Central memory CD8-positive, alpha-beta T cell (primary cell): Measurements from ENCODE around the gene SLIT3.

Experiments
- ATAC-seq: fragments of 150-1000 bp; cut with Tn5 transposase; replicated peaks from 2 replicates; pipeline ENCODE4 v1.10.0; 2022; ENCODE audit warnings: mild to moderate bottlenecking, moderate FRiP score, moderate number of reproducible peaks; ENCODE audit not compliant: poor library complexity, severe bottlenecking; ENCODE audit errors: extremely low read depth
- DNase-seq, 2 donors: peaks; one replicate each; pipeline ENCODE4 v3.0.0; 2021; ENCODE audit warnings: low spot score in 2 of 2
- H3K27ac Mint-ChIP-seq: one replicate; pipeline ENCODE4 v1.8.0; 2022; ENCODE audit warnings: low read depth, mild to moderate bottlenecking, moderate library complexity, mixed read lengths
- H3K27me3 Mint-ChIP-seq: one replicate; pipeline ENCODE4 v1.8.0; 2022; ENCODE audit warnings: mixed read lengths
- H3K36me3 Mint-ChIP-seq: one replicate; pipeline ENCODE4 v1.8.0; 2022; ENCODE audit warnings: mild to moderate bottlenecking, moderate library complexity, mixed read lengths; ENCODE audit not compliant: insufficient read depth
- H3K4me1 Mint-ChIP-seq: one replicate; pipeline ENCODE4 v1.8.0; 2022; ENCODE audit warnings: mixed read lengths
- H3K4me3 Mint-ChIP-seq: one replicate; pipeline ENCODE4 v1.8.0; 2022; ENCODE audit warnings: mild to moderate bottlenecking, moderate library complexity, mixed read lengths
- H3K9me3 Mint-ChIP-seq: one replicate; pipeline ENCODE4 v1.8.0; 2022; ENCODE audit warnings: mixed read lengths

The SLIT3 gene

GRCh38 chr5:169079697-169080096 lies 221.2 kb downstream of the SLIT3 start:
- no peaks in the 10 kb centered on the region for H3K4me1 Mint-ChIP-seq
- no peak for DNase-seq

DNA sequence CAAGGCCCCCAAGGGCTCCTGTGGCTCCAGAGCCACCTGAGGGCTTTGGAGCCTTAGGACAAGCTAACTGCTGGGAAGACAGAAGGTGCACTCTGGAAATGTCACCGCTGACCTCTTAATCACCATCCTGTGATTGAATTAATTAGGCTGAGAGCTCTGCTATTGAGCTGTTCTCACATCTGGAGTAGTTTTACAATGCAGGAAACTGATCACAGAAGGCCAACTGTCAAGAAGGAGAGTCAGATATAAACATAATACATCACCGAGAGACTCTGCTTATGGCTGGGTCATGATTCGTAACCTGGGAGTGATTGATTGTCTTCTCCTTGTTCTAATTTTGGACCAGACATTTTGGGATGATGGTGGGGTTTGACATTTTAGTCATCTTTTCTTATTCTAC lies 226.1 kb downstream of the SLIT3 start:
- DNase-seq (no peak), ATAC-seq (no peak)
- H3K4me1 Mint-ChIP-seq: no peaks in the 10 kb centered on the region
- no peak overlapping the region for H3K27ac Mint-ChIP-seq
- no peak overlapping the region for H3K4me3 Mint-ChIP-seq
- H3K36me3 Mint-ChIP-seq: no peaks in the 10 kb centered on the region
- H3K27me3 Mint-ChIP-seq: peaks cover 22% of the 10 kb centered on the region
- H3K9me3 Mint-ChIP-seq: no peaks in the 10 kb centered on the region

More at GRCh38 chr5:169079697-169080096, 221.2 kb downstream of the SLIT3 start:
- Mint-ChIP-seq H3K4me3 (no peak overlapping the region), H3K9me3 (no peaks in the 10 kb centered on the region), H3K27me3 (peaks cover 11% of the 10 kb centered on the region), H3K36me3 (no peaks in the 10 kb centered on the region), H3K27ac (no peak overlapping the region)
- ATAC-seq: no peak

DNA sequence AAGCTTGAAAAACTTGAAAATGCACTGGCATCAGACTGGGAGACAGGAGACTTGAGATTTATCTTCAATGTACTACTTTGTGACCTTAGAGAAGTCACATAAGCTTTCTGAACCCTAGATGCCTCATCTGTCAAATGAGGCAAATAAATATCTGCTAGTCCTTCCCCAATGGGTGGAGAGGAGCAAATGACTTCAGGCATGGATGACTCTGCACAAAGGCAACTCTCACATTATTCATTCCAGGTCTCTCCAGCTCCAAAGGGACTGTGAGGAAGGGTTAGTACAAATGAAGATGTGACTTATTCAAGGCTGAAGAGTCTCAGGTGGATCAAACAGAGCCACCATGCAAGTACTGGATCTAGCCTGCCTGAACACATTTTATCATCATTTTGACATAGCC lies 228.7 kb downstream of the SLIT3 start:
- ATAC-seq (no peak), DNase-seq (no peak)
- no peak overlapping the region for H3K4me3 Mint-ChIP-seq
- H3K36me3 Mint-ChIP-seq: no peaks in the 10 kb centered on the region
- no peaks in the 10 kb centered on the region for H3K4me1 Mint-ChIP-seq
- no peak overlapping the region for H3K27ac Mint-ChIP-seq
- peaks cover 18% of the 10 kb centered on the region for H3K27me3 Mint-ChIP-seq
- H3K9me3 Mint-ChIP-seq: no peaks in the 10 kb centered on the region

GRCh38 chr5:169070413-169070812 lies 230.5 kb downstream of the SLIT3 start:
- DNase-seq (no peak), ATAC-seq (no peak)
- no peak overlapping the region for H3K4me3 Mint-ChIP-seq
- H3K27me3 Mint-ChIP-seq: peaks cover 23% of the 10 kb centered on the region
- no peaks in the 10 kb centered on the region for H3K9me3 Mint-ChIP-seq
- H3K27ac Mint-ChIP-seq: no peak overlapping the region
- H3K36me3 Mint-ChIP-seq: no peaks in the 10 kb centered on the region
- H3K4me1 Mint-ChIP-seq: no peaks in the 10 kb centered on the region

GRCh38 chr5:169067751-169068173 lies 233.2 kb downstream of the SLIT3 start:
- Mint-ChIP-seq H3K4me1 (no peaks in the 10 kb centered on the region), H3K4me3 (no peak overlapping the region), H3K36me3 (no peaks in the 10 kb centered on the region), H3K27me3 (peaks cover 34% of the 10 kb centered on the region), H3K27ac (no peak overlapping the region), H3K9me3 (no peaks in the 10 kb centered on the region)
- no peak for DNase-seq
- no peak for ATAC-seq

DNA sequence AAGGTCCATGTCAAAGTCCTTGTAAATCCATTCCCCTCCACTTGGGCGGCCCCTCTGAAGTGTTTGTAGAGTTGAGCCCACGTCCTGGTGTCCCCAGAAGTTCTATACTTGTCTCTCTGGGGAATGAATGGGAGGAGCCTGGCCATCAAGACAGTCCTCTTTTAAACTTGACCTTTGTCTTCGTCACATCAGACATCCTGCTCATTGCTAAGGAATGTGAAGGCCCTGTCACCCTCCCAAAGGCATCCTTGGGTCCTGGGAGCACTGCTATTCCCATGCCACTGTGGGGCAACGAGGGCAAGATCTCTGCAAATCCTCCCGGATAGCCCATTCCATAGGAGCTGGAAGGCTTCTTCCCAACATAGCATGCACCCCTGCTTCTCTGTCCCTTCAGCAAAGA lies 235.5 kb downstream of the SLIT3 start:
- no peaks in the 10 kb centered on the region for H3K4me1 Mint-ChIP-seq
- no peak for ATAC-seq
- peaks cover 36% of the 10 kb centered on the region for H3K27me3 Mint-ChIP-seq
- H3K9me3 Mint-ChIP-seq: no peaks in the 10 kb centered on the region
- no peak overlapping the region for H3K27ac Mint-ChIP-seq
- H3K4me3 Mint-ChIP-seq: no peak overlapping the region
- no peaks in the 10 kb centered on the region for H3K36me3 Mint-ChIP-seq
- DNase-seq: no peak

DNA sequence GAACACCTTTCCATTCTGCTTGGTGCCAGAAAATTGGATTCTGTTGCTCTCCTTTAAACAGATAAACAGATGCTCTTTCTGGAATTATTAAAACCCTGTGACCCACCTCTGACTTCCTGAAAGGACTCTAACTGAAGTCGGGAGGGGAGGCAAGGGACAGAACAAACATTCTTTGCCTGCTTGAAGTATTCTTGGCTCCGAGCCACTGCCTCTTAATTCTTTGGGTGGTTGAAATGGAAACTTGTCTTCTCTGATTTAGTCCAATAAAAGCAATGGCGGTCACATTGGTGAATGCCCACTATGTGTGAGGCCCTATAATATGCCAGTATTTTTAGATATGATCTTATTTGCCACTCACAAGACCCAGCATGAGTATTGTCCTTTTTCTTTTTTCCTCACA lies 236.8 kb downstream of the SLIT3 start:
- Mint-ChIP-seq H3K36me3 (no peaks in the 10 kb centered on the region), H3K4me3 (no peak overlapping the region), H3K27ac (no peak overlapping the region), H3K4me1 (no peaks in the 10 kb centered on the region), H3K9me3 (no peaks in the 10 kb centered on the region), H3K27me3 (peaks cover 32% of the 10 kb centered on the region)
- ATAC-seq (no peak), DNase-seq (no peak)

DNA sequence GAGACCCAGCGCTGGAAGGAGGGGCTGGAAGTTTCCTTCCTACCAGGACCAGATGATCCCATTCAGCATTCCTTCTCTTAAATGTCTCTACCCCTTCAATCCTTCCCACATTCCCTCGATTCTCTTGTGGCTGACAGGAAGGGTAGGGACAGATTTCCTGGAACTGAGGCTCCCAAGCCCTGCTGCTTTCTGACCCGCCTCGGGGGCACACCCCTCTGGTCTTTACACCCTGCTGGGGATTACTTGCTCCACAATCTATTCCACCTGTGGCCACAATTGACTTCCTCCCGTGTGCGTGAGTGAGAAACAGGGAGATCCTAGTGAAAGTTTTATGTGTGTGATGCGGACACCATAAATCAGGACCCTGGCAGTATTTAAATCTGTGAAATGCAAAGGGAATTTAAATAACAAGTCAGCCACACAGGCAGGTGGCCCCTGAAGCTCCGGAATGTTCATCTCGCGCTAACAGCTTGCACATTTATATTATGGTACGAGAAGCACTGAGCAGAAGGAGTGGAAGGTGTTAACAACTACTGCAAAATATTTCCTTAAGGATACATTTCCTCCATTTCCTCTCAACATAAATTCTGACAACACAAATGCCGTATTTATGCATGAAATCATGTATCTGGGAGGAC lies 237.5 kb downstream of the SLIT3 start:
- Mint-ChIP-seq H3K27ac (no peak overlapping the region), H3K36me3 (no peaks in the 10 kb centered on the region), H3K9me3 (no peaks in the 10 kb centered on the region), H3K4me1 (no peaks in the 10 kb centered on the region), H3K27me3 (peaks cover 30% of the 10 kb centered on the region), H3K4me3 (no peak overlapping the region)
- no peak for ATAC-seq
- DNase-seq: no peak

DNA sequence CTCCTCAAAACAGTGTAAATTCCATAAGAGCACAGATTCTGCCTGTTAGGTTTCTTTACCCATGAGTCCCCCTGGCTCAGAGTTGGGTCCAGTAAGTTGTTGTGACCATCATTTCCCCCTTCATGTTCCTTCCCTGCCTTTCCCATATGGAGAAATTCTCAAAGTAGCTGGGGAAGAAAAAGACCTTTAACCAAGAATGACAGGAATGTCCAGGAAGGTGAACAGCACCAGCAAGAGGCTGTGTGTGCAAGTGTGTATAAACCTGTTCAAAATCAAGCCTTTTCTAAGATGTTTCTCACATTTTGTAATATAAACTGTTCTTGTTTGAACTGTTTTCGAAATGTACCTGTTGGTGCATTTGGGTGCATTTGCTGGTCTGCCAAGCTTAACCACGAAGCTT lies 238.2 kb downstream of the SLIT3 start:
- Mint-ChIP-seq H3K27me3 (peaks cover 30% of the 10 kb centered on the region), H3K36me3 (no peaks in the 10 kb centered on the region), H3K9me3 (no peaks in the 10 kb centered on the region), H3K27ac (no peak overlapping the region), H3K4me3 (no peak overlapping the region), H3K4me1 (no peaks in the 10 kb centered on the region)
- ATAC-seq: no peak
- DNase-seq: no peak

GRCh38 chr5:169054506-169054905 lies 246.4 kb downstream of the SLIT3 start:
- DNase-seq (no peak), ATAC-seq (no peak)
- Mint-ChIP-seq H3K4me3 (no peak overlapping the region), H3K36me3 (no peaks in the 10 kb centered on the region), H3K27ac (no peak overlapping the region), H3K4me1 (no peaks in the 10 kb centered on the region), H3K27me3 (peaks cover 60% of the 10 kb centered on the region), H3K9me3 (no peaks in the 10 kb centered on the region)

GRCh38 chr5:169052207-169052606 lies 248.7 kb downstream of the SLIT3 start:
- DNase-seq (no peak), ATAC-seq (no peak)
- H3K36me3 Mint-ChIP-seq: no peaks in the 10 kb centered on the region
- H3K27me3 Mint-ChIP-seq: peaks cover 66% of the 10 kb centered on the region
- no peaks in the 10 kb centered on the region for H3K9me3 Mint-ChIP-seq
- no peak overlapping the region for H3K27ac Mint-ChIP-seq
- no peak overlapping the region for H3K4me3 Mint-ChIP-seq
- no peaks in the 10 kb centered on the region for H3K4me1 Mint-ChIP-seq

DNA sequence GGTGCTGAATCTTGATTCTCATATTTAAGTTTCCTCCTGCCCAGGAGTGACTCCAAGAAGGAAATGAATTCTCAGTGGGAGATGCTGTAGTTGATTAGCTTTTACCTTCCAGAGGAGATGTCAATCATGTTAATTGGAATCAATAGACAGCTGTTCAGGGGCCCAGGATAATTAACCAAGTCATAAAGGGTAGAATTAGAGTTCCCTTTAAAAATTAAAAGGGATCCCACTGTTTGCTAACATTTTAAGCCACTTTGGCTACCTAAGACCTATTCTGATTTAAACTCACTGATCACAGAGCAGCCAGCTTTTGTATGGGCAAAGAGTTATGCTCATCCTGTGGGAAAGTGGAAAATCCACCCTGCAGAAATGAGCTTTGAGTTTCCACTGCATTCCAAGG lies 249.6 kb downstream of the SLIT3 start:
- H3K36me3 Mint-ChIP-seq: no peaks in the 10 kb centered on the region
- no peaks in the 10 kb centered on the region for H3K4me1 Mint-ChIP-seq
- ATAC-seq (no peak), DNase-seq (no peak)
- H3K27ac Mint-ChIP-seq: no peak overlapping the region
- H3K27me3 Mint-ChIP-seq: peaks cover 60% of the 10 kb centered on the region
- no peak overlapping the region for H3K4me3 Mint-ChIP-seq
- H3K9me3 Mint-ChIP-seq: no peaks in the 10 kb centered on the region

DNA sequence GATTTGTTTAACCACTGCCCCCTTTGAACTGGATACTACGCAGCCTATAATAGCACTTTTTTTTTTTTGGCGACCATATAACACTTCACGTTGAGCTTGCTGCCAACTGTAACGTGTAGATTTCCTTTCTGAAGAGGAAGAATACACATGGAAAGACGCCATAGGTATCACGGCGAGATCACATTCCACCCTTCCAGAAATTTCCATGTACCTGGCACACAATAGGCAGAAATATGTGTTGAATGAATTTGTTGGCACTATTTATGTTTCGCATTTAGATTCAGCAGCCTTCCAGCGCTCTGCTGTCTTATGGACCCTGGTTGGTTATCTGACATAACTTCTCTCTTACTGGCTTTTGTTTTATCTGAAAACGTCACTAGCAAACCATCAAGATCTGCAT lies 250.3 kb downstream of the SLIT3 start:
- Mint-ChIP-seq H3K4me3 (no peak overlapping the region), H3K27me3 (peaks cover 53% of the 10 kb centered on the region), H3K4me1 (no peaks in the 10 kb centered on the region), H3K9me3 (no peaks in the 10 kb centered on the region), H3K36me3 (no peaks in the 10 kb centered on the region), H3K27ac (no peak overlapping the region)
- DNase-seq (no peak), ATAC-seq (no peak)
